Ascending aorta (tissue), 2 donors: ENCODE data around the gene PRRX1. TPM values are rescaled to one million over a fixed set of nuclear protein-coding genes. Genes with fewer than 3 reads are reported as not detected.
A peak's percentile ranks its signal among the peaks of the same experiment; 100 is the strongest.

Experiments used
- DNase-seq, 2 donors: peaks; one replicate each; pipeline ENCODE4 v3.0.0-alpha.2; 2019; ENCODE audit warnings: low spot score in 2 of 2
- H3K27ac ChIP-seq, 2 donors: fragments of 200-600 bp; sonication (generic); one replicate each; pipeline ENCODE4 v1.5.1; 2016 to 2017; ENCODE audit warnings: mild to moderate bottlenecking in 1 of 2
- H3K27me3 ChIP-seq: fragments of 200-600 bp; sonication (generic); one replicate; pipeline ENCODE4 v1.5.1; 2017
- H3K36me3 ChIP-seq, 2 donors: fragments of 200-600 bp; sonication (generic); one replicate each; pipeline ENCODE4 v1.5.1; 2016
- H3K4me1 ChIP-seq, 2 donors: fragments of 200-600 bp; sonication (generic); one replicate each; pipeline ENCODE4 v1.5.1; 2016 to 2017; ENCODE audit warnings: mild to moderate bottlenecking in 1 of 2
- H3K4me3 ChIP-seq, 2 donors: fragments of 200-600 bp; sonication (generic); one replicate each; pipeline ENCODE4 v1.5.1; 2016 to 2017; ENCODE audit warnings: mild to moderate bottlenecking in 1 of 2
- H3K9me3 ChIP-seq, 2 donors: fragments of 200-600 bp; sonication (generic); one replicate each; pipeline ENCODE4 v1.5.1; 2016
- intact Hi-C: fragments of 100-400 bp; cut with DNase I; formaldehyde crosslinking; loops from one replicate; pipeline ENCODE4 v1.15.1; 2023
- total RNA-seq: library from RNA; depleted of rRNA; stranded (reverse); fragments of >200 nt; gene quantifications from one replicate; pipeline ENCODE4 v1.1.0, GENCODE V29; 2016
- TF ChIP-seq, protein P1 (sequence below), 3 experiments: fragments of 200-600 bp in 2 of 3; fragments of 450-650 bp in 1 of 3; sonication (generic) in 2 of 3; IDR thresholded peaks; one replicate each; pipeline ENCODE4 v1.5.1; 2016 to 2019; ENCODE audit warnings: antibody characterized with exemption in 3 of 3, mild to moderate bottlenecking in 1 of 3, moderate library complexity in 1 of 3

Gene PRRX1
- total RNA-seq, 1 donor from 2014 or later: 123 TPM

DNA sequence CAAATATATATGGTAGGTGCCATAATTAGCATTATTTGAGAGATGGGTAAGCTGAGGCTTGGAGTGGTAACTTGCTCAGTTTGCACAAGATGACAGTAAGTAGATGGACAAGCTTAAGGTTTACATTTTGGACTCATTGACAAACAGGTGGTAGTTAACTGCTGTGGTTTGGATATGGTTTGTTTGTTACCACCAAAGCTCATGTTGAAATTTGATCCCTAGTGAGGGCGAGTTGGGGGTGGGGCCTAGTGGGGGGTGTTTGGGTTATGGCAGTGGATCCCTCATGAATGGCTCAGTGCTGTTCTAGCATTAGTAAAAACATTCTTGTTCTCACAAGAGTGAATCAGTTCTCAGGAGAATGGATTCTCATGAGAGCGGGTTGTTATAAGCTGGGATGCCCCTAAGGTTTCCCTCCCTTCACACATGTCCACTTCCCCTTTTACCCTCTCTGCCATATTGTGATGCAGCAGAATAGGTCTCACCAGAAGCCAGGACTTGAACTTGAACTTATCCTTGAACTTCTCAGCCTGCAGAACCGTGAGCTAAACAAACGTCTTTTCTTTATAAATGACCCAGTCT is 6.6 kb upstream of the PRRX1 start:
- TF ChIP-seq, protein P1, sequence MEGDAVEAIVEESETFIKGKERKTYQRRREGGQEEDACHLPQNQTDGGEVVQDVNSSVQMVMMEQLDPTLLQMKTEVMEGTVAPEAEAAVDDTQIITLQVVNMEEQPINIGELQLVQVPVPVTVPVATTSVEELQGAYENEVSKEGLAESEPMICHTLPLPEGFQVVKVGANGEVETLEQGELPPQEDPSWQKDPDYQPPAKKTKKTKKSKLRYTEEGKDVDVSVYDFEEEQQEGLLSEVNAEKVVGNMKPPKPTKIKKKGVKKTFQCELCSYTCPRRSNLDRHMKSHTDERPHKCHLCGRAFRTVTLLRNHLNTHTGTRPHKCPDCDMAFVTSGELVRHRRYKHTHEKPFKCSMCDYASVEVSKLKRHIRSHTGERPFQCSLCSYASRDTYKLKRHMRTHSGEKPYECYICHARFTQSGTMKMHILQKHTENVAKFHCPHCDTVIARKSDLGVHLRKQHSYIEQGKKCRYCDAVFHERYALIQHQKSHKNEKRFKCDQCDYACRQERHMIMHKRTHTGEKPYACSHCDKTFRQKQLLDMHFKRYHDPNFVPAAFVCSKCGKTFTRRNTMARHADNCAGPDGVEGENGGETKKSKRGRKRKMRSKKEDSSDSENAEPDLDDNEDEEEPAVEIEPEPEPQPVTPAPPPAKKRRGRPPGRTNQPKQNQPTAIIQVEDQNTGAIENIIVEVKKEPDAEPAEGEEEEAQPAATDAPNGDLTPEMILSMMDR (IDR thresholded peaks at IDR 0.05): no peak
- H3K4me3 ChIP-seq: no peak overlapping the region
- no peaks in the 10 kb centered on the region for H3K9me3 ChIP-seq
- no peaks in the 10 kb centered on the region for H3K4me1 ChIP-seq
- no peaks in the 10 kb centered on the region for H3K27me3 ChIP-seq
- DNase-seq: no peak
- no peak overlapping the region for H3K27ac ChIP-seq
- H3K36me3 ChIP-seq: no peaks in the 10 kb centered on the region
- intact Hi-C loops: loop anchor here (10.0 kb wide), 1 partner anchor 663 kb away; no protein-coding TSS in a partner anchor

DNA sequence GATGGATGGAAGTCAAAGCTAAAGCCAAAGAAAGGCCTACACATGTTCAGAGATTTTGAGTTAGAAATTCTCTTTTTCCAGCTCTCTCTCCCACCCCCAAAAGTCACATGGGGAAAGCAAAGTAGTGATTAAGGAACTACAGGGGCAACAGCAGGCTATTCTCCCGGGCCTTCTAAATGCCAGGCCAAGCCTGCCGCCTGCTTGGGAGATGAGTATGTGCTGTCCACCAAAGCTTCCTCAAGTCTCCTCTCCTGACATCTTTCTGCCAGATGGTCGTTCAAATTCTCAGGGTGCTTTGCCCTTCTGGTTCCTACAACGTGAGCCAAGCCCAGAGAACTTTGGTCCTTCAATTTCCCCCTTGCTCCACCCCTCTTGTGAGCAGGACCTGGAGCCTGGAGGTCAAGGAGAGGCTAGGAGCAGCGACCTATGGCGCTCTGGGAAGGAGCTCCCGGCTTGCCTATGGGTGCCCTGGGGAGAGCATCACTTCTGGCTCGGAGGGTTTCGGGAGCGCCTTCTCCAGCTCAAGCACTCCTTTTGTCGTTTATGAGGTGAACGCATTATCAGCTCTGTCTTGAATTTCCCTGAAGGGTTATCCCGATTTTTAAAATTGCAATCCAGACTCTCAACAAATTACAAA is 4.4 kb upstream of the PRRX1 start:
- intact Hi-C loops: loop anchor here (5.0 to 10.0 kb wide), 5 partner anchors 95 to 665 kb away; partner anchors contain the start of gene KIFAP3
- no peaks in the 10 kb centered on the region for H3K4me1 ChIP-seq
- no peak for DNase-seq
- H3K9me3 ChIP-seq: no peaks in the 10 kb centered on the region
- H3K36me3 ChIP-seq: no peaks in the 10 kb centered on the region
- TF ChIP-seq, protein P1 (IDR thresholded peaks at IDR 0.05): no peak
- peak overlapping the region in 1 of 2 donors; percentile 15 for H3K27ac ChIP-seq
- no peak overlapping the region for H3K4me3 ChIP-seq
- H3K27me3 ChIP-seq: no peaks in the 10 kb centered on the region

DNA sequence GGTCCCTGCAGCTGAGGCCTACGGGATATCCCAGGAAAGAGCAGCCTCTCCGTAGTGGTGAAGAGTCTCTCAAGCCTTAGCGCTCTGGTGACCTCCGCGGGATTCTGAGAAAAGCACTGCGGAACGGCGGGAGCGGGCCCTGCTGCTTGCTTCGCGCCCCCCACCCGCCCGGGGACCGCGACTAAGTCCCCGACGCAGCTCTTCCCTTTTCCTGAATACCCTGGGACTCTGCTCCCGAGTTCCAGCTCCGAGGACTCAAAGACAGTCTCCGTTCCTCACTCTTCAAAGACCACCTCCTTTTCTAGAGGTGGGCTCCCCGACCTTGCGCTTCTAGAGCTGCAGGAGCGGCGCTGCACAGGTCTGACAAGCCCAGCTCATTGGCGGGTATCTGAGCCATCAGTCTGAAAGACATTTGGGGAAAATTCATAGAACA is 3.6 kb upstream of the PRRX1 start:
- Histone ChIP-seq H3K4me3 (no peak overlapping the region), H3K36me3 (no peaks in the 10 kb centered on the region), H3K27ac (no peak overlapping the region), H3K4me1 (no peaks in the 10 kb centered on the region), H3K9me3 (no peaks in the 10 kb centered on the region), H3K27me3 (no peaks in the 10 kb centered on the region)
- TF ChIP-seq, protein P1 (IDR thresholded peaks at IDR 0.05): no peak
- intact Hi-C loops: loop anchor here (5.0 to 10.0 kb wide), 4 partner anchors 95 to 648 kb away; partner anchors contain the start of gene KIFAP3
- no peak for DNase-seq

DNA sequence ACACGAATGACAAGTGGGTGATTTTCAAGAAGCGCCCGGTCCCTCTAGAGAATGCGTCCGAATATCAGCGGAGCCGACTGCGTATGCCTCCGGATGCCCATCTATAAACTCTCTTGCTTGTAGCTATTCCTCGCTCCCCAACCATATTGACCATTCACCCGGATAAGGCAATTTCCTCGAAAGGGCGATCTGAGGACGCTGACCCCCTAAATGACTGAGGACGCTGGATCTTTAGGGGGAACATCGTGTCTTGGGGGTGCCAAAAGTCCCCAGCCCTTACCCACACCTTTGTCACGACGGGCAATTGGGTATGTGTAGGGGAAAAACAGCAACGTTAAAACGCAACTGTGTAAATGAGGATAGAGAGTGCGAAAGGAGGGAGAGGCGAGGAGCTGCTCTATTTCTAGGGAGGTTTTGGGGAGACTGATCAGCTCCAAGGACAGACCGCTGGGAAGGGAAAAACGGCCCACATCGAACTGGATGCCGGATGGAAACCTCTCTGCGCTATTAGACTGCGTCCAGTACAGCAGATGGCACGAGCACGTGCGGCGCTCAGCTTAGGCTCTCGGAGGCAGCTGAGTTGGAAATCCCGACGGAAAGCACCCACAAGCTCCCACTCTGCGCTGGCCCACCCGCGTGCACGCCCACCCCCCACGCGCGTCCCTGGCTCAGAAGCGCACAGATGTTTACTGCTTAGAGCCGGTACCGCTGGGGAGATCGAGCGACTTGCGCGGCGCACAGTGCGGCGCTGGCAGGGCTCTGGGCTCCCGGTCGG is 2.9 kb upstream of the PRRX1 start:
- TF ChIP-seq, protein P1 (IDR thresholded peaks at IDR 0.05): no peak
- DNase-seq: no peak
- no peaks in the 10 kb centered on the region for H3K27me3 ChIP-seq
- H3K27ac ChIP-seq: peak overlapping the region; percentile 82 to 95
- peak overlapping the region; percentile 75 to 77 for H3K4me3 ChIP-seq
- H3K36me3 ChIP-seq: no peaks in the 10 kb centered on the region
- H3K4me1 ChIP-seq: peaks cover 0 to 3% of the 10 kb centered on the region in 2 donors
- intact Hi-C loops: loop anchor here (5.0 to 10.0 kb wide), 4 partner anchors 96 to 649 kb away; partner anchors contain the start of gene KIFAP3
- no peaks in the 10 kb centered on the region for H3K9me3 ChIP-seq

DNA sequence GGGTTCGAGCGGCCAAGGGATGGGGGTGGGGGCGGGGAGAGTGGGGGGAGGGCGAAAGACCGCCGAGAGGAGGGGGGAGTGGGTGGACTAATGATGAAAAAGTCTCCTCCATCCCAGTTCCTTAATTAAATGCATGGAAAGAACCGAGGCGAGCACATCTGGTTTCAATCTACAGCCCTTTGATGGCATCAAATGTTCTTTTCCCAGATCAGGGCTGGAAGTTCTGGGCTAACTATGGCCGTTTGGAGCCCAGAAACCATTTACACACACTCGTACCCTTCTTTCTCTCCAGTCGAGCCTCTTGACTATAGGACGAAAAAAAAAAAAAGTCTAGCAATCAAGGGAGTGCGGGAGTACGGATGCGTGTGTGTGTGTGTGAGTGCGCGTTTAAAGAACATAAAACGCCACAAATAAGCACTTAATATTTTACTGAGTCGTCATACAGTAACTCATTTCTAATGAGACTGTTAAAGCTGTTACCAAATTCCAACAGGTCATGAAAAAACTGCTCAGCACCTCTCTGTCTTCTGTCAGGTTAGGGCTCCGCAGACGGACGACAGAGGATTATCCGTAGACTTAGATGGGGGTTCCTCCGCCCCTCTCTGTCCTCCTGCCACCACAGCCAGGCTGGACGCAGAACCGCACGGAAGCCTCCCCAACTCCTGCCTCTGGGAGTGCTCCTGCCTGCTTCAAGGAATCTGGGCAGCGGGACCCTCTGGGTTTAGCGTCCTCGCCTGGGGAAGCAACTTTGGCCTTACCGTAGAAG is 2.1 kb upstream of the PRRX1 start:
- Histone ChIP-seq H3K9me3 (no peaks in the 10 kb centered on the region), H3K4me3 (peak overlapping the region; percentile 75 to 77), H3K36me3 (peaks cover 0 to under 1% of the 10 kb centered on the region in 2 donors), H3K27me3 (no peaks in the 10 kb centered on the region), H3K27ac (peak overlapping the region; percentile 82 to 95), H3K4me1 (peaks cover 0 to 3% of the 10 kb centered on the region in 2 donors)
- no peak for DNase-seq
- TF ChIP-seq, protein P1 (IDR thresholded peaks at IDR 0.05): peak; percentile 9 to 32 (median 11)
- intact Hi-C loops: loop anchor here (2.0 to 10.0 kb wide), 7 partner anchors 75 to 650 kb away; partner anchors contain the start of genes GORAB and KIFAP3
